H1 (cell line): ENCODE results near the gene RBM5. TPM values are rescaled to one million over a fixed set of nuclear protein-coding genes. Genes with fewer than 3 reads are reported as not detected.

ENCODE experiments used
- BCL11A ChIP-seq, 2 experiments: IDR thresholded peaks; one replicate each; pipeline ENCODE4 v1.6.1; 2011; ENCODE audit warnings: low read depth in 2 of 2, low read length in 2 of 2, mild to moderate bottlenecking in 2 of 2
- BRCA1 ChIP-seq: IDR thresholded peaks from 2 replicates; pipeline ENCODE4 v1.6.1; 2012; ENCODE audit warnings: low read depth, low read length, improper control_type of control experiment
- CHD2 ChIP-seq: IDR thresholded peaks from 2 replicates; pipeline ENCODE4 v1.6.1; 2012; ENCODE audit warnings: low read length, improper control_type of control experiment
- EP300 ChIP-seq, 2 experiments: IDR thresholded peaks; 1 replicate in 1 of 2; 2 replicates in 1 of 2; pipeline ENCODE4 v1.6.1; 2011 to 2012; ENCODE audit warnings: low read depth in 2 of 2, low read length in 2 of 2, mild to moderate bottlenecking in 2 of 2, borderline replicate concordance in 1 of 2, inconsistent platforms in 1 of 2, moderate library complexity in 1 of 2
- EZH2 ChIP-seq: fragments of 200-600 bp; sonication (generic); IDR thresholded peaks from 2 replicates; pipeline ENCODE4 v1.7.1; 2012; ENCODE audit warnings: low read depth, mild to moderate bottlenecking, moderate library complexity, low read length, inconsistent platforms; ENCODE audit not compliant: severe bottlenecking
- FOSL1 ChIP-seq: IDR thresholded peaks from 2 replicates; pipeline ENCODE4 v1.6.1; 2011; ENCODE audit warnings: mild to moderate bottlenecking, low read depth, low read length, moderate library complexity; ENCODE audit not compliant: insufficient read depth
- GABPA ChIP-seq: IDR thresholded peaks from 2 replicates; pipeline ENCODE4 v1.6.1; 2011; ENCODE audit warnings: mild to moderate bottlenecking, low read length, moderate library complexity, borderline replicate concordance; ENCODE audit not compliant: insufficient read depth
- HDAC2 ChIP-seq, 2 experiments: fragments of 300-600 bp in 1 of 2; sonication (generic) in 1 of 2; IDR thresholded peaks; 2 replicates each; pipeline ENCODE4 v1.6.1; 2011 to 2012; ENCODE audit warnings: low read depth in 2 of 2, low read length in 2 of 2, mild to moderate bottlenecking in 2 of 2, moderate library complexity in 2 of 2, borderline replicate concordance in 1 of 2, inconsistent platforms in 1 of 2
- MAFK ChIP-seq: IDR thresholded peaks from 2 replicates; pipeline ENCODE4 v1.6.1; 2012; ENCODE audit warnings: low read depth, mild to moderate bottlenecking, improper control_type of control experiment, low read length
- RBBP5 ChIP-seq: IDR thresholded peaks from 2 replicates; pipeline ENCODE4 v1.7.1; 2012; ENCODE audit warnings: low read depth, mild to moderate bottlenecking, inconsistent platforms, low read length, moderate library complexity, borderline replicate concordance
- SIX5 ChIP-seq: IDR thresholded peaks from 2 replicates; pipeline ENCODE4 v1.6.1; 2011; ENCODE audit warnings: mild to moderate bottlenecking, low read depth, low read length
- SP2 ChIP-seq: IDR thresholded peaks from 2 replicates; pipeline ENCODE4 v1.6.1; 2012; ENCODE audit warnings: mild to moderate bottlenecking, low read length, inconsistent platforms
- TAF7 ChIP-seq: optimal IDR thresholded peaks from 2 replicates; pipeline ENCODE3; 2011; ENCODE audit warnings: low read depth, mild to moderate bottlenecking, inconsistent platforms, low read length, moderate library complexity, borderline replicate concordance
- polyA plus RNA-seq, 7 experiments: library from polyadenylated mRNA; depleted of rRNA in 3 of 7; stranded (reverse) in 5 of 7; unstranded in 2 of 7; fragments of >200 nt in 5 of 7; fragments of 200-250 nt in 2 of 7; gene quantifications; 1 replicate in 5 of 7; 2 replicates in 1 of 7; 4 replicates in 1 of 7; pipeline versions ENCODE4 v1.2.1 to v1.2.3, GENCODE V29; 2011 to 2013; ENCODE audit warnings: missing spikeins in 2 of 7, mixed read lengths in 2 of 7
- total RNA-seq: library from RNA; stranded (reverse); fragmentation: NEBNext Ultra II Directional; extraction: Animal tissue kit (Norgen Biotek cat#: 25700); gene quantifications from 2 replicates; pipeline ENCODE4 v1.2.1, GENCODE V29; 2021
- TF ChIP-seq, protein P1 (sequence below), 3 experiments: IDR thresholded peaks; 1 replicate in 2 of 3; 2 replicates in 1 of 3; pipeline versions ENCODE4 v1.5.1 to v1.6.1; 2011; ENCODE audit warnings: low read length in 3 of 3, mild to moderate bottlenecking in 3 of 3, inconsistent platforms in 2 of 3, low read depth in 1 of 3, moderate library complexity in 1 of 3; ENCODE audit not compliant: insufficient read depth in 1 of 3; ENCODE audit errors: control extremely low read depth in 1 of 3

Gene RBM5
- total and polyA plus RNA-seq, 2 of the 8 experiments (the other 6 are each of a cell fraction or from before 2014, with no cell fraction given): 82.7 to 144 TPM

- TF ChIP-seq RBBP5: no peak
- TF ChIP-seq CHD2: no peak
- no peak for TF ChIP-seq TAF7
- no peak for TF ChIP-seq BCL11A (IDR thresholded peaks at IDR 0.05; ENCODE audit: low read depth in 2 of 2, low read length in 2 of 2)
- no peak for TF ChIP-seq SIX5
- TF ChIP-seq HDAC2 (IDR thresholded peaks at IDR 0.05; ENCODE audit: borderline replicate concordance in 1 of 2, low read depth in 2 of 2, low read length in 2 of 2): no peak
- no peak for TF ChIP-seq FOSL1
- TF ChIP-seq, protein P1, sequence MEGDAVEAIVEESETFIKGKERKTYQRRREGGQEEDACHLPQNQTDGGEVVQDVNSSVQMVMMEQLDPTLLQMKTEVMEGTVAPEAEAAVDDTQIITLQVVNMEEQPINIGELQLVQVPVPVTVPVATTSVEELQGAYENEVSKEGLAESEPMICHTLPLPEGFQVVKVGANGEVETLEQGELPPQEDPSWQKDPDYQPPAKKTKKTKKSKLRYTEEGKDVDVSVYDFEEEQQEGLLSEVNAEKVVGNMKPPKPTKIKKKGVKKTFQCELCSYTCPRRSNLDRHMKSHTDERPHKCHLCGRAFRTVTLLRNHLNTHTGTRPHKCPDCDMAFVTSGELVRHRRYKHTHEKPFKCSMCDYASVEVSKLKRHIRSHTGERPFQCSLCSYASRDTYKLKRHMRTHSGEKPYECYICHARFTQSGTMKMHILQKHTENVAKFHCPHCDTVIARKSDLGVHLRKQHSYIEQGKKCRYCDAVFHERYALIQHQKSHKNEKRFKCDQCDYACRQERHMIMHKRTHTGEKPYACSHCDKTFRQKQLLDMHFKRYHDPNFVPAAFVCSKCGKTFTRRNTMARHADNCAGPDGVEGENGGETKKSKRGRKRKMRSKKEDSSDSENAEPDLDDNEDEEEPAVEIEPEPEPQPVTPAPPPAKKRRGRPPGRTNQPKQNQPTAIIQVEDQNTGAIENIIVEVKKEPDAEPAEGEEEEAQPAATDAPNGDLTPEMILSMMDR (IDR thresholded peaks at IDR 0.05; ENCODE audit: control extremely low read depth in 1 of 3, insufficient read depth in 1 of 3, low read depth in 1 of 3, low read length in 3 of 3): no peak
- no peak for TF ChIP-seq SP2
- no peak for TF ChIP-seq MAFK
- no peak for TF ChIP-seq EZH2
- no peak for TF ChIP-seq GABPA
- no peak for TF ChIP-seq BRCA1
- no peak for TF ChIP-seq EP300 (IDR thresholded peaks at IDR 0.05; ENCODE audit: borderline replicate concordance in 1 of 2, low read depth in 2 of 2, low read length in 2 of 2)
These were observed 68.1 kb downstream of the RBM5 start (continued) for GRCh38 chr3:50156549-50157493.
